EH (cell line): ENCODE results near the gene HAVCR1.

Experiments
- DNase-seq: peaks from one replicate; pipeline ENCODE4 v3.0.0-alpha.2; 2015; ENCODE audit warnings: low read depth

HAVCR1 gene

DNA sequence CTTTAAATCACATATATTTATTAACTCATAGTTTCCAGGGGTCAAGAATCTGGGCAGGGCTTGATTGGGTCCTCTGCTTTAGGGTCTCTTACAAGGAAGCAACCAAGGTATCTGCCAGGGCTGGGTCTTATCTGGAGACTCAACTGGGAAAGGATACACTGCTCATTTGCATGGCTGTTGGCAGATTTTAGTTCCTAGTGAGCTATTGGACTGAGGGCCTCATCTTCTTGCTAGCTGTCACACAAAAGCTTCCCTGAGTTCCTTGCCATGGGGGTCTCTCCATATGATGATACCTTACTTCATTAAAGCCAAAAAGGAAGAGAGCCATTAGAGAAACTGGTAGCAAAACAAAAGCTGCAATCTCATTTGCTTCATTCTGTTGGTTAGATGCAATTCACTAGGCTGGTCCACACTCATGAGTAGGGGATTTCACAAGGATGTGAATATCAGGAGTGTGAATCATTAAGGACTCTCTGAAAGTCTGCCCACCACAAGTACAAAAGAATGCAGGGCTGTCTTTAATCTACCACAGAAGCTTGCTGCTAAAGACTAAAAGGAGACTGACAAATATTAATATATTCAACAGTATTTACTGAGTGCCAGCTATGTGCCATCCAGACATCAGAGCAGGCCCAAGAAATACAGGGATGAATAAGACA is 53.9 kb downstream of the HAVCR1 start:
- peak; percentile 9 for DNase-seq

DNA sequence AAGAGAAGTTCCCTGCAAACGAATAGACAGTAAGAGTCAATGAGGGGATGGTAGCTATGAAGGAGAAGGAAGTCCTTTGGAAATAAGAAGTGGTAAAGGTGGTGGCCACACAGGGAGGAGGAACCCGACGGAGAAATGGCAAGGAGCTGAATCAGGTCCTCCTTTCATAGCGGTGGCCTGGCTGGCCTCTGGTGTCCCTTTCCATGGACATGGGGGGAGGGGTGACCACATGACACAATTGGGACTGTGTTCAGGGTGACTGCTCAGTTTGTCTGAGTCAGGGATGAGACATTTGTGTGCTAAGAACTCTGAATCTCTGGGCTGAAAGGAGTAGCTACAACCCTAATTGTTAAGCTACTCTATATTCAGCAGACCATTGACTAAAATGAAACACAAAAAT is 67.2 kb downstream of the HAVCR1 start:
- no peak for DNase-seq

DNA sequence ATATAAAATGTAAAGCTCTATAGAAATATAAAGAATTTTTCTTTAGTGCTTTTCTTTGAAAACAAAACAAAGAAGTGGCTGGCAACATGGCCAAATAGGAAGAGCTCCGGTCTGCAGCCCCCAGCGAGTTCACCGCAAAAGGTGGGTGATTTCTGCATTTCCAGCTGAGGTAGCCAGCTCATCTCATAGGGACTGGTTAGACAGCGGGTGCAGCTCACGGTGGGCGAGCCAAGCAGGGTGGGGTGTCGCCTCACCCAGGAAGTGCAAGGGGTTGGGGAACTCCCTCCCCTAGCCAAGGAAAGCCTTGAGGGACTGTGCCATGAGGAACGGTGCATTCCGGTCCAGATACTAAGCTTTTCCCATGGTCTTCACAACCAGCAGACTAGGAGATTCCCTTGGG is 74.9 kb downstream of the HAVCR1 start:
- DNase-seq = no peak

DNA sequence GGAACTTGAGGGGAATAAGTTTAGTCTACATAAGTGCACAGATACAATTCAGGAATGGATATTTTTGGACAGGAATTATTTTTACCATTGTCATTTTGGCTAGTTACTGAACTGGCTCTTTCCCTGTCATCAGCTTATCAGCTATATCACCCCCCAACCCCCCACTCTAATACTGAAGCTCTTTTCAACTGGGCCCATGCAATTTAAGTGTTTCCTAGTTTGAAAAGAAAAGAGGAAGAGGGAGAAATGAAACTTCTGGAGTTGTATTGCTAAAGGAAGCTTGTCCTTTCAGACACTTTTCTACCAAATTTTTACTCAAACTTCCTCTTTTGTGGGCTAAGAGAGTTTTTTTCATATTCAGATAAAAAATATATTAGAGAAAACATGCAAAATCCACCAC is 77.4 kb downstream of the HAVCR1 start:
- DNase-seq = no peak
